ENCODE measurements around the gene TDRKH. TPM values are rescaled to one million over a fixed set of nuclear protein-coding genes. Genes with fewer than 3 reads are reported as not detected.

Gene TDRKH
- total RNA-seq, 2 donors from 2014 or later = 4.7 to 5.1 TPM

GRCh38 chr1:151827853-151828252, 37.6 kb upstream of the TDRKH start:
- intact Hi-C loops (cut with DNase I) = no loop called here
- no peak for DNase-seq (ENCODE audit: low spot score)

GRCh38 chr1:151825751-151826660, 35.7 kb upstream of the TDRKH start:
- DNase-seq (ENCODE audit: low spot score) = no peak

DNA sequence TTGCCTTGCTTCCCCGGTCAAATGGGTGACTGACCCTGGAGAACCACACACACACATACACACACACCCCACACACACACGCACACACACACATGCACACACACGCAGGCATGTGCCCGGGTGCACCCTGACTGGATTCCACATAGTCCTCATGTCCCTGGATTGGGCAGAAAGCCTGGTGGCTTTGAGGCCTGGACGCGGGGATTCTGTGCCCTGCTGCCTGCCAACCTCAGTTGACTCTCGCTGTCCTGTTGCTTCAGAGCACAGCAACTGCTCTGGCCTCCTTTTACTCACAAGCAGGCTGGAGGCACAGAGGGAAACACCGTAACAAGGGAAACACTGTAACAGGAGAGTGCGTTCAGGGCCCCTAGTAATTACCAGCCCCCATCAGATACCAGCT, 34.9 kb upstream of the TDRKH start:
- DNase-seq (ENCODE audit: low spot score) = no peak
- intact Hi-C loops (cut with DNase I) = no loop called here

More at GRCh38 chr1:151825751-151826660, 35.7 kb upstream of the TDRKH start:
- intact Hi-C loops (cut with DNase I) = no loop called here

GRCh38 chr1:151823175-151823574, 32.9 kb upstream of the TDRKH start:
- DNase-seq (ENCODE audit: low spot score) = no peak
- intact Hi-C loops (cut with DNase I) = no loop called here

DNA sequence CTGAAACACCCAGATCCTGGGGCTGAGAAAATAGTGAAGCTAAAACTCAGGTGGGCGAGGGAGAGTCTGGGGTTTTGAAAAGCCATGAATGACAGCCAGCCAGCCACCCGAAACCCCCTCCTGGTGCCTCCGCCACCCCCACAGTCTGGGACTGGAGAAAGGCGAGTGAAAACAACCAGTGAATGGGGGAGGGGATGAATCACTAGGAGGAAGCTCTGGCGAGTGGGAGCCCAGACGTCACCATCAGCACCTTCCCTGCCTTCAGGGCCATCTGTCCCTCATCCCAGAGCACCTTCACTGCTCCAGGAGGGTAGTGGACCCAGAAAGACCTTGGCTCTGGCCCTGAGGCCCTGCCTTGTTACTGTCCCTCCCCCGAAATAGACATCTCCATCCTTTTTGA, 32.1 kb upstream of the TDRKH start:
- no peak for DNase-seq (ENCODE audit: low spot score)
- intact Hi-C loops (cut with DNase I) = no loop called here

GRCh38 chr1:151820940-151821339, 30.6 kb upstream of the TDRKH start:
- intact Hi-C loops (cut with DNase I) = no loop called here

DNA sequence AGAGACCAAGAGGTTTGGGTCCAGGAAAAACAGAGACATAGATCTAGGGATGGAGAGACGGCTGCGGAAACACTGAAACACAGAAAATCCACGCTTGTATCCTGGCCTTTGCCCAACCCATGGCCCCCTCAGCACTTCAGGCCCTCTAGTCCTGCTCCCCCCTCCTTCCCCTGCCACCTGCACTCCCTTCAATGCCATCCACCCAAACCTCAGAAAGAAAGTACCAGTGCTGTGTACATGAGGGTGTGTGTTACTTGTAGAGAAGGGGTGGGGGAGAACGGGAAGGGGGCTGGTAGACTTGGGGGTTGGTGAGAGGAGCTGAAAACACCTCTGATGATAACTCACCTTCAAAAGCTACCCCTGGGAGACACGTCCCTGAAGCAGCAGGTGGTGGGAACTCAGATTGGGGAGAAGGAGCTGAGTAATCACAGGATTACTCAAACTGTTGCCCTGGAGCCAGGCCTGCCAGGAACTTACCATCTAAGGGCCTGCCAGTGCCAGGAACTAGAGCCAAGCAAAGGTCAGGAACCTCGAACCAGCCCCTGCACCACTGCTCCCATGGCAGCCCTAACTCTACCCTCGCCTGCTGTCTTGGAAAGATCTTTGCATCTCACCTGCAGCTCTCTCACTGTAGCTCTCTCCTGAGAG, 29.8 kb upstream of the TDRKH start:
- no peak for DNase-seq (ENCODE audit: low spot score)
- intact Hi-C loops (cut with DNase I) = no loop called here

More at GRCh38 chr1:151820940-151821339, 30.6 kb upstream of the TDRKH start:
- no peak for DNase-seq (ENCODE audit: low spot score)

- intact Hi-C loops (cut with DNase I) = no loop called here
- DNase-seq (ENCODE audit: low spot score) = no peak
These were observed 29.0 kb upstream of the TDRKH start for GRCh38 chr1:151819227-151819835.

GRCh38 chr1:151817353-151817730, 27.0 kb upstream of the TDRKH start:
- DNase-seq (ENCODE audit: low spot score) = no peak
- intact Hi-C loops (cut with DNase I) = no loop called here

DNA sequence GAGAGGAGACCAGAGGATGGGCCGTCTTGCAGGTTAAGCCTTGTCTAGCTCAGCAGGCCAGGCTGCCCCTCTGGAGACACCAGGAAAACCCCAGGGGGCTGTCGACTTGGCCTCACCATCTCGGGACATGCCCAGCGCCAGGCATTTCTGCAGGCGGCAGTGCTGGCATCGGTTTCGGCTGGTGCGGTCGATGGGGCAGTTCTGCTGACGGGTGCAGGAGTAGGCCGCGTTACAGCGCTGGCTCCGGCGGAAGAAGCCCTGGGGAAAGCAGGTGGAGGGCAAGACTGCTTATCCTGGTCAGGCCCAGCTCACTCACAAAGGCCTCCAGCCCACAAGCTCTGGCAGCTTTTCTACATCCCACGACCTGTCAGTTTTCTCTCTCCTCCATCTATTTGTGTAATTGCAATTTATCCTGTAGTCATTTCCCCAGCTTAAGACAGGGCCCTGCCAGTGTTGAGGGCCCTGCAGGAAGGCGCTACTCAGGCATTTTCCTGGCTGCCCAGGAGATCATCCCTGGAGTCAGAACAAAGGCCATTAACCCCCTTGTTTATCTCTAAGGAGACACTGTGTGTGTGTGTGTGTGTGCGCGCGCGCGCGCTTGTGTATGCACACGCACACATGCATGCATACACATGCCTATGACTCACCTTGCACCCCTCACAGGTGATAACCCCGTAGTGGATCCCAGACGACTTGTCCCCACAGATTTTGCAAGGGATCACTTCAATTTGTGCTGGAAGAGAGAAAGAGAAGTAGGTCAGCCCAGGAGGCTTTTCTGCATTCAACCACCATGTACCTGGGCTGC, 26.4 kb upstream of the TDRKH start:
- intact Hi-C loops (cut with DNase I) = no loop called here

GRCh38 chr1:151815716-151816327, 25.5 kb upstream of the TDRKH start:
- intact Hi-C loops (cut with DNase I) = no loop called here
- DNase-seq (ENCODE audit: low spot score) = no peak

More for the DNA sequence above, 26.4 kb upstream of the TDRKH start:
- no peak for DNase-seq (ENCODE audit: low spot score)

DNA sequence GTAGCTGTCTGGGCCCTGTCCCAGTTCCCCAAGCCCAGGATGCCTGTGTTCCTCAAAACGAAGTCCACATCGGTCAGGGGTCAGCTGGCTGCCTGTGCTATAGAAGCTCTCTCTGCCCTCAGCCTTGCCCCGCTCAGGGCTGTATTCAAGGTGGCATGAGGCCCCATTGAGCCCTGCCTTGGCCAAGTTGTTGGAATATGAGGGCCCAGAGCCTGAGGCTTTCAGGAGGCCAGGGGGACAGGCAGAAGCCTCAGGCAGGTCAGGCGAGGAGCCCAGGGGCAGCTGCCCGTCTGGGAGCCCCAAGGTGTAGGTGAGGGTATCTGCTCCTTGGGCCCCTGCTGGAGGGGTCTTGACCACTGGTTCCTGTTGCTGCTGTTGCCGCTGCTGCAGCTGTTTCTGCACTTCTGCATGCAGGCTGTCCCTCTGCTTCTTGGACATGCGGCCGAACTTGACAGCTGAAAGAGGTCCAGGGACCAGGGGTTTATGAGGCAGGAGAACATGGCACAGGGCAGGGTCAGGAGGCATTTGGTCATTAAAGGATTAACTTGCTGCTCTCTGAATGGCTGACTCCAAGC, 24.8 kb upstream of the TDRKH start:
- intact Hi-C loops (cut with DNase I) = no loop called here
- DNase-seq (ENCODE audit: low spot score) = no peak

DNA sequence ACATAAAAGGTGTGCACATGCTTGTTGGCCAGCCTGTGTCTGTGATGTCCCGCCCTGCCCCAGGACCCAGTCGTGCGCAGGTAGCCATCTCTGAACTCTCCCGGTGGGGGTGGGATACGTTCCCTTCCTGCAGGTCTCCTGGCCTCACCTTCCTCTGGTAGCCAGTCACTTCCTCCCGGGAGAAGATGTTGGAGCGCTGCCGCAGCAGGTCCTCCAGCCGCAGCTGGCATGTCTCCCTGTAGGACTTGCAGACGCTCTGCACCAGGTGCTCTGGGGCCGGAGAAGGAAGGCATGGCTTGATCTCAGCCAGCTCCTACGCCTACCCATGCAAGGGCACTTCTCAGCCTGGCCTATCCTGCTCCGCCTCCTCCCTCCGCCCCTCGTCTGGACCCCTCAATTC, 24.1 kb upstream of the TDRKH start:
- no peak for DNase-seq (ENCODE audit: low spot score)
- intact Hi-C loops (cut with DNase I) = no loop called here

DNA sequence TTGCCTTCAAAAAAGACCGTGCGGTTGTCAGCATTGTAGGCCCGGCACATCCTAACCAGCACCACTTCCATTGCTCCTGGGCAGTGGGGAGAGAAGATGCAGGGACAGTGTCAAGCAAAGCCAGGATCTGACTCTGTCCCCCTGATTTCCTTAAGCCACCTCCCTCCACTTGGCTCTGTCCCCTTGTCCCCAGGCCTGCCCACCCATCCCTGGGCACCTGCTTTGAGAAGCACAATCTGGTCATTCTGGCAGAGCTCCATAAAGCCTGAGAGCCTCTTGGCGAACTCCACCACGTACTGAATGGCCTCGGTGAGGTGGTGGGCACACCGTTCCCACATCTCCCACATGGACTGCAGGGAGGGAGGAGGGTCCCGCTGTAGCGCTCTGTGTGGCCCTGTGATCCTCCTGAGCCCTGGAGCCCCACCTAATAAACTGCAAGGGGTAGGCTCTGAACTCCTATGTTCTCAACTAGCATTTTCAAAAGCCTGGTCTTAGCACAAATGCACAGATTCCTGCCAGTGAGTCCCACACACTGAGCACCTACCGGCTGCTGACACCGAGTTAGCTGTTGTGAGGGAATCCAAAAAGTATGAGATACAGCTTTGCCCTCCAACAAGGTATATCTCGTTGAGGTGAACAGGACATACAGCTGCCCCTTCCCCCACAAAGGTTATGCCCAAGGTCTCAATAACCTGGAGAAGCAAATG, 23.1 kb upstream of the TDRKH start:
- no peak for DNase-seq (ENCODE audit: low spot score)
- intact Hi-C loops (cut with DNase I) = no loop called here

- intact Hi-C loops (cut with DNase I) = no loop called here
- DNase-seq (ENCODE audit: low spot score) = peak; percentile 64
These were observed 20.9 kb upstream of the TDRKH start for GRCh38 chr1:151811181-151811580.

- DNase-seq (ENCODE audit: low spot score) = no peak
- intact Hi-C loops (cut with DNase I) = no loop called here
These were observed 19.8 kb upstream of the TDRKH start for GRCh38 chr1:151809985-151810556.

GRCh38 chr1:151809290-151809984, 19.1 kb upstream of the TDRKH start:
- intact Hi-C loops (cut with DNase I) = no loop called here
- peak; percentile 20 for DNase-seq (ENCODE audit: low spot score)

Data from posterior vena cava (tissue), 2 donors.